DMS 273 (cell line): Measurements from ENCODE around the gene ADAR.
"Not testable (repeated sequence)": the region's sequence is repeated elsewhere in the genome, so short reads cannot be mapped to it uniquely, and the experiment has no call there.

ENCODE experiments used
- DNase-seq: peaks from one replicate; lab custom pipeline; 2025; ENCODE audit not compliant: unreplicated experiment; lab: John Stamatoyannopoulos, UW

ADAR gene, protein sequence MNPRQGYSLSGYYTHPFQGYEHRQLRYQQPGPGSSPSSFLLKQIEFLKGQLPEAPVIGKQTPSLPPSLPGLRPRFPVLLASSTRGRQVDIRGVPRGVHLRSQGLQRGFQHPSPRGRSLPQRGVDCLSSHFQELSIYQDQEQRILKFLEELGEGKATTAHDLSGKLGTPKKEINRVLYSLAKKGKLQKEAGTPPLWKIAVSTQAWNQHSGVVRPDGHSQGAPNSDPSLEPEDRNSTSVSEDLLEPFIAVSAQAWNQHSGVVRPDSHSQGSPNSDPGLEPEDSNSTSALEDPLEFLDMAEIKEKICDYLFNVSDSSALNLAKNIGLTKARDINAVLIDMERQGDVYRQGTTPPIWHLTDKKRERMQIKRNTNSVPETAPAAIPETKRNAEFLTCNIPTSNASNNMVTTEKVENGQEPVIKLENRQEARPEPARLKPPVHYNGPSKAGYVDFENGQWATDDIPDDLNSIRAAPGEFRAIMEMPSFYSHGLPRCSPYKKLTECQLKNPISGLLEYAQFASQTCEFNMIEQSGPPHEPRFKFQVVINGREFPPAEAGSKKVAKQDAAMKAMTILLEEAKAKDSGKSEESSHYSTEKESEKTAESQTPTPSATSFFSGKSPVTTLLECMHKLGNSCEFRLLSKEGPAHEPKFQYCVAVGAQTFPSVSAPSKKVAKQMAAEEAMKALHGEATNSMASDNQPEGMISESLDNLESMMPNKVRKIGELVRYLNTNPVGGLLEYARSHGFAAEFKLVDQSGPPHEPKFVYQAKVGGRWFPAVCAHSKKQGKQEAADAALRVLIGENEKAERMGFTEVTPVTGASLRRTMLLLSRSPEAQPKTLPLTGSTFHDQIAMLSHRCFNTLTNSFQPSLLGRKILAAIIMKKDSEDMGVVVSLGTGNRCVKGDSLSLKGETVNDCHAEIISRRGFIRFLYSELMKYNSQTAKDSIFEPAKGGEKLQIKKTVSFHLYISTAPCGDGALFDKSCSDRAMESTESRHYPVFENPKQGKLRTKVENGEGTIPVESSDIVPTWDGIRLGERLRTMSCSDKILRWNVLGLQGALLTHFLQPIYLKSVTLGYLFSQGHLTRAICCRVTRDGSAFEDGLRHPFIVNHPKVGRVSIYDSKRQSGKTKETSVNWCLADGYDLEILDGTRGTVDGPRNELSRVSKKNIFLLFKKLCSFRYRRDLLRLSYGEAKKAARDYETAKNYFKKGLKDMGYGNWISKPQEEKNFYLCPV

DNA sequence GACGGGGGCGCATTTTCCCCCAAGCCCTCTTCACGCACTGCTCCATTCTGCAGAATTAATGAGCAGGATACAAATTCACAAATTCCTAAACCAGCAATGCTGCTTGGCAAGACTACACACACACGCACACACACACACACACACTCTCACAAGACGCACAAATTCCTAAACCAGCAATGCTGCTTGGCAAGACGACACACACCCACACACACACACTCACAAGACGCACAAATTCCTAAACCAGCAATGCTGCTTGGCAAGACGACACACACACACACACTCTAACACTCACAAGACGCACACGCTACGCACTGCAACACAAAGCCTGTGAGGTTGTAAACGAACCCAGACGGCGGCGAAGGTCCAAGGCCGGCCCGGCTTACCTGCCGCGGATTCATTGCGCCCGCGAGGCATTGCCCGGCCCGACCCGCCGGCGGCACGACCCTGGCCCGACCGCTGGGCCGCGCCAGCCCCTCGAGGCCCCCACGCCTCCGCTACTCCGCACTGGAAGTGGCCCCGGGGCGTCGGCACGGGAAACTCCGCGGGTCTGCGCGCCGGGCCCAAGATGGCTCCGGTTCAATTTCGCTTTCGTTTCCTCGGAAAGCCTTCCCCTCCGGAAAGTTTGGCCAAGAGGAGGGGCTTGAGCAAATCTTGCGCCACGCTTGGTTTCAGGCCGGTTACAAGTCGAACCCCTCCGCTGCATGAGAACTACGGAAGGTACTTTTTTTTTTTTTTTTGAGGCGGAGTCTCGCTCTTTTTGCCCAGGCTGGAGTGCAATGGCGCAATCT is at the start of gene ADAR:
TSS of gene ADAR (minus strand) at position 578 of the 788 bp plus-strand sequence. CDS start at position 398, 180 bp downstream.
- peak; percentile 95 for DNase-seq

DNA sequence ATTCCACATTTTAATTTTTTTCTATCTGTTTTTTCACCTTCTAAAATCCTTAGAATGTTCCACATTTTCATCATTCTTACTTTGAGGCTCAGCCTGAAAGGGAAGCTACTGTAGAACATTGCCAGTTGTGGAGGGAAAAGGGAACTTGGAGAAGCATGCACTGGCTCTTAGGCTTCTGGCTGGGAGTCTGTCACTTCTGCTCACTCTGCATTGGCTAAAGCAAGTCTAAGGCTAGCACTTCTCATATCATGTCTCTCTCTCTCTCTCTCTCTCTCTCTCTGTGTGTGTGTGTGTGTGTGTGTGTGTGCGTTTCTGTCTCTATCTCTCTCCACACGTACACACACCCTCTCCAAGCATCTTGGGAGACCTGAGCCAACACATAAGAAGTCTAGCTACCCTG is 49.6 kb upstream of the ADAR start:
- no peak for DNase-seq

DNA sequence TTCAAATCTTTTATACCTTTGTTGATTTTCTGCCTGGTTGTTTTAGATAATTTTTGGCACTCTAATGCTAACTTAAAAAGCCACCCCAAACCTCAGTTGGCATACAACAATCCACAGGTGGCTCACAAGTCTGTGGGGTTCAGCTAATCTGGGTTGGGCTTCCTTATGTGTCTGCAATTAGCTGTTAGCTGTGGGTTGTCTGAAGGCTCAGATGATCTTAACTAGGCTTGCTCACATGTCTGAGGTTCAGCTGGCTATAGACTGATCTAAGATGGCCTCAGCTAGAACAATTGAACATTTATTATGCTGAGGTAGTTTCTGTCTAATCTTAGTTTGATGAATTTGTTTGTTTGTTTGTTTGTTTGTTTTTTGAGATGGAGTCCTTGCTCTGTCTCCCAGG is 44.9 kb upstream of the ADAR start:
- no peak for DNase-seq

DNA sequence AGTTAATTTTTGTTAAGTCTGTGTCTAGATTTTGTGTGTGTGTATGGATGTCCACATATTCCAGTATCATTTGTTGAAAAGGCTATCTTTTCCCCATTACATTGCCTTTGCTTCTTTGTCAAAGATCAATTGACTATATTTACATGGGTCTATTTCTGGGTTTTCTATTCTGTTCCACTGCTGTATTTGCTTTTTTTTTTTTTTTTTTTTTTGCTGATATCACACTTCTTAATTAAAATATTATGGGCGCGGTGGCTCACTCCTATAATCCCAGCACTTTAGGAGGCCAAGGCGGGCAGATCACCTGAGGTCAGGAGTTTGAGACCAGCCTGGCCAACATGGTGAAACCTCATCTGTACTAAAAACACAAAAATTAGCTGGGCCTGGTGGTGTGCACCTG is 36.7 kb upstream of the ADAR start:
- not testable (repeated sequence) for DNase-seq

DNA sequence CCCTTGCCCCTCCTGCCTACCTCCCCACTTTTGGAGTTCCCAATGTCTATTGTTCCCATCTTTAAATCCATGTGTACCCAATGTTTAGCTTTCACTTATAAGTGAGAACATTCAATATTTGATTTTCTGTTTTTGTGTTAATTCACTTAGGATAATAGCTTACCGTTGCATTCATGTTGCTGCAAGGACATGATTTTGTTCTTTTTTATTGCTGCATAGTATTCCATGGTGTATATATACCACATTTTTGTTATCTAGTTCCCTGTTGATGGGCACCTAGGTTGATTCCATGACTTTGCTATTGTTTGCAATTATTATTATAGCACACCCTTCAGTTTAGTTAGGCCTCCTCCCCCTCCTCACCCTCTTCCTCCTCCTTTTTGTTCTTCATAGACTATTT is 33.5 kb upstream of the ADAR start:
- DNase-seq: no peak

DNA sequence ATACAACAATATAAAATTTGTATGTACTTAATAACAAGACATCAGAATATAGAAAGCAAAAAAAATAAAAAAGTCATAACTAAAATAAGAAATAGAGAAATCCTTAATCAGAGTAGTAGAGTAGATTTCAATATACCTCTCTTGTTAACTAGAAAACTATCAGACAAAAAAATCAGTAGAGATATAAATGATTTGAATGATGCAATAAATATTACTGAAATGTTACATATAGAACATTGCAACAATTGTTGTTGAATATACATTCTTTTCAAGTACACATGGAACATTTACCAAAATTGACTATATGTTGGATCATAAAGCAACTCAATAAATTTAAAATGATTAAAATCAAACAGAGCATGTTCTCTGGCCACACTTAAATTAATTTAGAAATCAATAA is 31.9 kb upstream of the ADAR start:
- DNase-seq: no peak

DNA sequence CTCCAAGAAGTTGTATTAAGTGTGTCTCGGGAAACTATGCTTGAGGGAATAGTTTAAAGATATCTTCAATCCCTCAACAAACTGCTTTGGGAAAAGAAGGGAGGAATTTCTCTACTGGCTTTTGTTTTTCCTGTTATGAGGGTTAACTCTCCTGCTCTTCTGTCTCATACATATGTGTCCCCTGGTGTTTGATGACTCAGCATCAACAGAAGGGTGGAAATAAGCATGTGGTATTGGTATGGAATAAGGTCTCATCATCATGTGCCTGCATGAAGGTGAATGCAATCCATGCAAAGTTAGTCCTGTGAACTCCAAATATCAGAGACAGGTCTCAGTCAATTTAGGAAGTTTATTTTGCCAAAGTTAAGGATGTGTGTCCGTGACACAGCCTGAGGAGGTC is 27.2 kb upstream of the ADAR start:
- no peak for DNase-seq

DNA sequence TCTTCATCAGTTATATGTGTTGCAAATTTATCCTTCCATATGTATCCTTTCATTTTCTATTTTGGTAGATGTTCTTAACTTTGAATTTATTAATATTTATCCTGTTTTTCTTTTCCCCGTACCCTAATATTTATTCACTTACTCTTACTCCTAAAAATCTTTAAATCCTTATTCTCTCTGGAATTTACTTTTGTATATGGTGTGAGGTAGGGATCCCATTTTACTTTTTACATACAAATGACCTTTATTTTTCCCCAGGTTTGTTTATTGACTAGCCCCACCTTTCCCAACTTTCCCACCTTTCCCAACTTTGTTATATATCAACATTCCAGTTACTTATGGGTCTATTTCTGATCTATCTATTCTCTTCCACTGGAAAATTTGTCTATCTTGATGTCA is 21.7 kb upstream of the ADAR start:
- no peak for DNase-seq

DNA sequence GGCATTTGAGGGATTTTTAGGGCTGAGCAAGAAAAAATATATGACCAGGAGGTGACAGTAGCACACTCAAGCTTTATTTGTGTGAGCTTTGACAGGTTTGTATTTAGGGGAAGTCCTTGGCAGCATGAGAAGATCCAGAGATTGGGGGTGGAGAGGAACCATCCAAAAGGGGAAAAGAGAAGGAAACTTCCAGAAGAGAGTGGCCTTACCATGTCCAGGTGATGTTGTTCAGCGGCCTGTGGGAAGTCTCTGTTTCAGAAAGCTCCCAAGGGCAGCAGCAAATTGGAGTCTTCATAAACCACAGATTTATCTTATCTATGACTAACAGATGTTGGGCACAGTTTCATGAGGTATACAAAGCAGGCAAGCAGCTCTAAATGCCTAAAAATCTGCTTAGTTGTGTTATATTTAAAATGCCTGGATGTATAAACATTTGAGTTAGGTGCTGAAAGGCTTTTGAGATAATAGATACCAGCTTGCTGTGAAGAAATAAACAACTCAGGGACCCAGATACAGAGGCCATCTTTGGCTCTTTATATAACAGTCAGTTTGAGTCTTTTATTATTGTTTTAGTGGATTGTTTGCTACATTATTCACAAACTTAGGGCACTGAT is 21.2 kb upstream of the ADAR start:
- DNase-seq: no peak

DNA sequence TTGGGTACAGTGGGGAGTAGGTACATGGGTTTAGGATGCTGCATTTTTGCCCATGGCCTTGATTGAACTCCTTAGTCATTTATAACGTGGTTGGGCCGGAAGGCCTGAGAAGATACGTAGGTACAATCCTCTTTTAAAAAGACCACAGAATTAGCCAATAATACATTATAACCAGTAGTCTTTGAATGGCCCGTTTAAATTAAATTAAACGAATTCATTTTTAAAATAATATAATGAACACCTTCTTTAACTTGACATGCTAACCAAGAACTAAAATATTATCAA is 20.1 kb upstream of the ADAR start:
- DNase-seq: no peak

DNA sequence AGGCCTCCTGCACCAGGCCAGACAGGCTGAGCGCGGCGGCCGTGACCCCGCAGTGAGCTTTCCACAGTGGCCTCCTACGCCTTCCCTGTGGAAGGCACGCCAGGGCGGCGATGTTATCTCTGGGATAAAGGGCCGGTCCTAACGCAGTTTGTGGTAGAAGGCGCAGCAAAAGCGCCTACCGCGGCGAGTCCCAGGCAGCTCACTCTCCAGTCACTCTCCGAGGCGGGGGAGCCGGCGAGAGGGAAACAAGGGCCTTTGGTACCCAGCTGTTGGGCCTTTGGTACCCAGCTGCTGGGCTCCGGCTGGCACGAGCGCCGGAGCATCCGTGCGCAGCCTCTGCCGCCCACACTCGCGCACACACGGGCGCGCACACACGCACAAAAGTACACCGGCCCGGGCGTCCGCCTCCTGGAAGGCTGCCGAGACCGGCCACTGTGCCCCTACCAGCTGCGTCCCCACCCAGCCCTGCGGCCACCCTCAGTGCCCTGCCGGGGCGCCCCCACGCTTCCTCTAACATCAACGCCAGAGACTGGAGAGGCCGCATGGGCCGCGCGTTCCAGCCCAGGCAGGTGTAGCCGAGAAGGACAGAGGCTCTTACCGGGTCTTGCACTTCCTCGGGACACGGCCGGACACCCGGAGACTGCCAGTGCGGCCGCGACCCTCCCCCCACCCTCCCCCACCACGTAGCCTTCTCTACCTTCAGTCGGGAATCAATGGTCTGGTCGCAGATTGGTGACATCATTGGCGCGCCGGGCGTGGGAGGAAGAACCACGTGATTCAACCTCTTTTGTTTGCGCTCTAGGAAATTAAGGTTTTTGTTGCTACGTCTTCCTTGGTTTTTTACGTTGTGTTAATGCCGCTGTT is 19.5 kb upstream of the ADAR start:
- DNase-seq: peak; percentile 96

DNA sequence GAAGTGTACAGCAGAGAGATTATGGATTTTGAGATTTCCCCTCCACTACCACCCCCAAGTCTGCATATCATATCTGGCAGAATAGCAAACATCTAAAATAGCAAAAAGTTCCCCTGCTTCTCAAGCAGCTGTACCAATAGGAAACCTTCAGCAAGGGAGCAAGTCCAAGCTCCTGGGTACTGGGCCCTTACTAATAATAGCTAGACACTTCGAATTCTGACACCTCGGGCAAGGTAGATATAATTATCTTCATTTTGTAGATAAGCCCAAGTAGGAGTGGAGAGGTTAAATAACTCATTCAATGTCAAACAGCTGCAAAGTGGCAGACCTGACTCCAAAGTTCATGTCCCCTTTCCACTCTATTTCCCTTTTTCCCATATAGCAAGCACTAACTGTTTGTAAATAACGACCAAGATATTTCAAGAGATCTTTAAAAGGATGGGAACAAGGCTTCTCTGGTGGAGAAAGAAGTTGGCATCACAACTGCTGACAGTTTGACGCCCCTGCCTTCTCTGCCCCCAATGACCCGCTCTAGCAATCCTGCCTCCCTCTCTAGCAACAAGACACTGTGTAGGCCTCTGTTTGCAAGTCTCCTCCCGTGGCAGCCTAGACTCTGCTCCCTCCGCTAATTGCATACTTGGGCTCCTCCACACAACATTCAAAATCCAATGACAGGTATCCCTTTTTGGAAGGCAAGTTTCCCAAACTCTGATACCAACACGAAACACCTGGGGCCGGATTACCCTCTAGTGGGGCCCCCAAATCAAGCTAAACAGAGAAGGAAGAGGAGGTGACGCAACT is 18.7 kb upstream of the ADAR start:
- peak; percentile 54 for DNase-seq

DNA sequence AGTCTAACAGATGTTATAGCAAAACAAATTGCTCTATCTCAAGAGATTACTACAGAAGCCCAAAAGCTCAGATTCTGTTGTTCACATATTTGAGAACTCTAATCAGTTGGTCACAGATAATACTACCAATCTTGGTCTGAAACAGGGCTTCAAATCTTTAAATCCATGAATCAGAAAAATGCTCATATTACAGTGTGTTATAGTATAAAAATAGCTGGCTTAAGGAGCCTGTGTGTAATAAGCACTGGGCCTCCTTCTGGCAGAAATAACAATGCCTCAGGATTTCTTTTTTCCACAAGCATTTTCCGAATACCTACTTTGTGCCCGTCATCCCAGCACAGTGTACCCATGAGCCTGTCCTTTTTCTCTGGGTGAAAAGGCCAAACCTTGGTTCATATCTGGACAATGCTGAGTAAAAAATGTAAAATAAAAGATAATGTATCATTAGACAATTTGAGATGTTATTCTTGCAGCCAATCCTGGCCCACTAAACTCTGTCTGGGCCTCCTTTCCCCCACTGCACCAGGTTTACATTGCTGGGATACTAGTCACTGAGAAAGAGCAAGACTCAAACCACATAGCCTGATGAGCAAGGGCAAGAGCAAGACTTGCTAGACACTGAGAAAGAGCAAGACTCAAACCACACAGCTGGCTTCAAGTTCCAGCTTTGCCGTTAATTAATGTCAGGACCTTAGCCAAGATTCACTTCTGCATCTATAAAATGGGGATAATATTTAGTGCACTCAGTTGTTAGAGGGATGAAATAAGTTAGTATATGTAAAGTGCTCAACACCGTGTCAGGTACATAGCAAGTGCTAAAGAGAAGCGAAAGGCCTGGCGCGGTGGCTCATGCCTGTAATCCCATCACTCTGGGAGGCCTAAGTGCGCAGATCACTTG is 17.0 kb upstream of the ADAR start:
- DNase-seq: no peak

DNA sequence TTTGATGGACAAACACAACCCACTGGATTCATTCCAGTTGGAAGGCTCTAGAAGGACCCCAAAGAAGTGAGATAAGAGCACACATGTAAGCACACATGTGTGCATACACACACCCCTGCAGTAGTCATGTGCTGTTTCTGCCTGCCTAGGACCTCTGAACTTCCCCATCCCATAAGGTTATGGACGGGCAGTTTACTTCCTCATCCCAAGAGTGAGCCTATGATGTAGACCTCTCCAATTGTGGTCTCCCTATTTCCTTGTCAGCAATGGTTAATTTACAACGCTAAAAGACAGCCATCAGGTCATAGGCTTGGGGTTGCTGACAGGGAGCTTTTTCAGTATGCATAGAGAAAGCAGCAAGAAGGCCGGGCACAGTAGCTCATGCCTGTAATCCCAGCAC is 15.4 kb upstream of the ADAR start:
- no peak for DNase-seq

DNA sequence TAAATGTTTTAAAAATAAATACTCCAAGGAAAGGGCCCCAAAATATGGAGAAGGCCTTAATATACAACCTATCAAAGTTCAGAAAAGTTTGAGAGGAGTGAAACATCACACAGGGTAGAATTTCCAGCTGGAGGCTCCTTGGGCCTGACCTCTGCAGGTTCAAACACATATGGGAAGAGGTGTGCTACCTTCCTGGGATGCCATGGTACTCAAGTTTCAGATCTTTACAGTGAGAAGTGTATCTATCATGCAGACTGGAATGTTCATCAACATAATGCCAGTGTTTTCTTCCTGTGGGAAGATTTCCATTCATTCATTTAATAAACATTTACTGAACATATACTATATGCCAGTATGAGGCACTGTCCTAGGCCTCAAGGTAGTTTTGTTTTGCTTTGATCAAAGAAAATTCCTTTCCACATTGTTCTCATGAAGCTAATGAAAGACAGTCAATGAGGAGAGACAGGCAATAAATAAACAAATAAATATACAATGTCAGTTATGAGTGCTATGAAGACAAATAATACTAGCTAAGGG is 14.6 kb upstream of the ADAR start:
- DNase-seq: no peak

DNA sequence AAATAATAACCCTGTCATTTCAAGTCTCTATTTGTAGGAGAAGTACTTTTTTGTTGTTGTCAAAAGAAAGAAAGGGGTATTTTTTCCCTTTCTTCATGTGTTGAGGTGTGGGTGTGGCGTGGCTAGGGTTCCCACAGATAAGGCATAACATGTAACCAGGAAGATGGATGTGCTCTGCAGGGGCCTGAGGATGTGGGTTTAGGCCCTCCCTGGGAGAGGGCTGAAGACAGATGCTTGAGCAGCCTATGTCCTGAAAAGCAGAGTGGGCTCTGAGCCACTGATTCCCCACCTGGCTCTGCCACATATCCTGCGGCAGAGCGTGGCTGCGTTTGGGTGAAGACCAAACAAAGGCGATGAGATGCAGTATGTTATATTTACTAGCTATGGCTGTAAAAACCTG is 13.9 kb upstream of the ADAR start:
- DNase-seq: peak; percentile 32

DNA sequence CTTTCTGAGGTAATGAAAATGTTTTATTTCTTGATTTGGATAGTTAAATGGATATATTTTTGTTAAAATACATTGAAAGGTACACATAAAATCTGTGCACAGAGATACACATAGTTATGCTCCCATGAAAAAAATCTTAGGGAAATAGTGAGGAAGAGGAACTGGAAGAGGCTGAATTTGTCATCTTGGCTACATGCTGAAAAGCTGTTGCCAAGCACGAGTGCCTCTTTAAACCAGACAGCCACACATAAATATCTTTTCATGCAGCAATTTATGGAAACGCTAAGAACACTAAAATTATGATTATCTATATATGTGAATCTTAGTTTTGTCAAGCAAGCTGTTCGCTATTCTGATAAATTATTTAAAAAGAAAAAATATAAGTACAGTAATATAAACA is 12.8 kb upstream of the ADAR start:
- no peak for DNase-seq
